ENCODE results near the gene ZNF625.

The ZNF625 gene

DNA sequence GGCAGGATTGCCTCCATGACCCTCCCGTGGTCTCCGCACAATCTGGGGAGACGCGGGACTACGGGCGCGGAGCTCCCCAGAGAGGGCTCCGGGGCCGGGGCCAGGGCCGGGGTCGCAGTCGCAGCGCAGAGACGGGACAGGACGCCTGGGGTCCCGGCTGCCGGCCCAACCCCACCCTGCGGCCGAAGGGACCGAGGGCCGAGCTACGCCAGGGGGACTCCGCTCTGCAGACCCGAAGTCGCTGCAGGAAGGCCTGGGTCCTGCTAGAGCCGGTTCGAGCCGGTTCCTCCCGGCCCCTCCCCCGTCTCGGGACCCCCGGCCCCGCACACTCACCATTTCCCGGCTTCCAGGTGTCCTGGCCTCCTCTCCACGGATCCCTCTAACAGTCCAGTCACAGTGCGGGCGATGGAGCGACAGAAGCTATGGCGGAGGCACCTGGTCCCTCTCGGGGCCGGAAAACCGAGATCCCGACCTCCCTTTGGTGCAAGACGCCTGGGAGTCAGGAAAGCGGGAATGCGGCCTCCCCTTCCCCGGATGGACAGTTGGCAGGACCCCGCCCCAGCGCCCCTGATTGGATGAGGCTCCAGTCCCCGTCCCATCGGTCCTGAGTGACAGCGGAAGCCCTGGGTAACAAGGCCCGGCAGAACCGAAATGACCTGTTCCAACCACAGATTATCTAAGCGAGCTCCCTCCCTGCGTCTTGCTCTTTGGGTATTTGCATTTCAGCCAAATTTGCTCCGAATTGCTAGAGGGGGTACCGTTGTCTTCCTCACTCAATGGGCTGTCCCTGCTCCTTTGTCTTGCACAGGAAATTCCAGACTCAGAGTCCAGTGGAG lies at the start of gene ZNF625:
Gene ZNF625 (minus strand): TSS at position 512 of the 836 bp plus-strand sequence. CDS start 176 bp downstream, at position 336.
- DNase-seq (ENCODE audit: low read depth in 2 of 2), result peak; percentile 49 to 67

GRCh38 chr19:12205296-12205695 lies 48.8 kb upstream of the ZNF625 start:
- DNase-seq (ENCODE audit: low read depth in 2 of 2), result no peak

DNA sequence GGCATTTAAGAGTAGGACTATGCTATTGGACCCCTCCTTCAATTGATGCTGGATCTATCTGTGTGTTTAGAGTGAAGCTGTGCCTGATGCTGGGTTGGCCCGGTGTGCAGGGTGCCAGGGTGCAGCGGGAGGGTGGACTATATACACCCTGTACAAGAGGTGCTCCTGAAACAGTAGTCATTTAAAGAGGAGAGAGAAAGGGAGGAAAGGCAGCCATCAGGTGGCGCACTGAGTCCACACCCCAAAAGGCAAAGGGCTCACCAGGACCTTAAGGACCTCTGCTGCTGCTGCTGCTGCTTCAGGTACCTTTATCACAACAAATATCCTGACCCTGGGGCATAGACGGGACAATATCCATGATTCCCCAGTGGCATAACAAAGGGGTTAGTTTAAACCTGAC lies 45.7 kb upstream of the ZNF625 start:
- no peak for DNase-seq (ENCODE audit: low read depth in 2 of 2)

- DNase-seq (ENCODE audit: low read depth in 2 of 2), result no peak
Measured at GRCh38 chr19:12199757-12200419, 43.4 kb upstream of the ZNF625 start.

DNA sequence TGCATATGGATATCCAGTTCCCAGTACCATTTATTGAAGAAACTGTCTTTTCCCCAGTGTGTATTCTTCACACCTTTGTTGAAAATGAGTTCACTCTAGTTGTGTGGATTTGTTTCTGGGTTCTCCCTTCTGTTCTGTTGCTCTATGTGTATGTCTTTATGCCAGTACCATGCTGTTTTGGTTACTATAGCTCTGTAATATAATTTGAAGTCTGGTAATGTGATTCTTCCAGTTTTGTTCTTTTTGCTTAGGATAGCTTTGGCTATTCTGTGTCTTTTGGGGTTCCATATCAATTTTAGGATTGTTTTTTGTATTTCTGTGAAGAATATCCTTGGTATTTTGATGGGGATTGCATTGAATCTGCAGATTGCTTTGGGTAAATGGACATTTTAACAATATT lies 41.6 kb upstream of the ZNF625 start:
- DNase-seq (ENCODE audit: low read depth in 2 of 2), result no peak

DNA sequence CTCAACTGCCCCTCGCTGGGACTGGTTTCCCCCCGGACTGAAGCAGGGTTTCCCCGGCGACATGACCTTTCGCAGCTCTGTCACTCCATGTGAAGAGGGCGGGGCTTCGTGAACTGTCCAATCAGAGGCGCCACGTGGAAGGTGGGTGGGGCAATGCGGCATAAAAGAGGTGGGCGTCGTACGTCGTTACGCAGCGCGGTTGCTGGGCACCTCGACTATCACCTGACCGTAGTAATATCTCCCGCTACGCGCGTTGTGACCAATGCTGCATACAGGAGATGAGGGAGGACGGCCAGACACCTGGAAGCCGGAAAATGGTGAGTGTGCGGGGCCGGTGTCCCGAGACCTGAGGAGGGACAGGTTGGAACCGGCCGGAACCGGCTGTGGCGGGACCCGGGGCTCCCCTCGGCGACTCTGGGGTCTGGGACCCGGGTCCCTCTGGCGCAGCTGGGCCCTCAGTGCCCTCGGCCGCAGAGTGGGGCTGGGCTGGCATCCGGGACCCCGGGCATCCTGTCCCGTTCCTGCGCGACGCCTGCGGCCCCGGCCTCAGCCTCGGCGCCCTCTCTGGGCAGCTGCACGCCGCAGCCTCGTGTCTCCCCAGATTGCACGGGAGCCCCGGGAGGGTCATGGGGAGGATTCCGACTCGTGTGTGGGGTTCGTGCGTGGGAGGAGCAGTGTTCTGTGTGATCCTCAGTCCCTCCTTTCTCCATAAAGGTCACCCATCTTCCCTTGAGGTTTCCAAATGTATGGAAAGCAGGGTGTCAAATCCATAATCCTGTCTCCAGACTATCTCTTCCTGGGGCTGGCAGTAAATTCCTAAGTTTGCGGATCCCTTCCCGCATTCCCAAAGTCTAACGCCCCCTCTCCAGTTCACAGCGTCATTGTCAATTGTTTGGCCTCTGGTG lies 38.5 kb upstream of the ZNF625 start:
- DNase-seq (ENCODE audit: low read depth in 2 of 2), result peak; percentile 19 to 22

GRCh38 chr19:12187625-12188024 lies 31.1 kb upstream of the ZNF625 start:
- no peak for DNase-seq (ENCODE audit: low read depth in 2 of 2)

- DNase-seq (ENCODE audit: low read depth in 2 of 2), result no peak
Measured at GRCh38 chr19:12180377-12180776, 23.8 kb upstream of the ZNF625 start.

GRCh38 chr19:12166626-12167025 lies 10.1 kb upstream of the ZNF625 start:
- no peak for DNase-seq (ENCODE audit: low read depth in 2 of 2)

DNA sequence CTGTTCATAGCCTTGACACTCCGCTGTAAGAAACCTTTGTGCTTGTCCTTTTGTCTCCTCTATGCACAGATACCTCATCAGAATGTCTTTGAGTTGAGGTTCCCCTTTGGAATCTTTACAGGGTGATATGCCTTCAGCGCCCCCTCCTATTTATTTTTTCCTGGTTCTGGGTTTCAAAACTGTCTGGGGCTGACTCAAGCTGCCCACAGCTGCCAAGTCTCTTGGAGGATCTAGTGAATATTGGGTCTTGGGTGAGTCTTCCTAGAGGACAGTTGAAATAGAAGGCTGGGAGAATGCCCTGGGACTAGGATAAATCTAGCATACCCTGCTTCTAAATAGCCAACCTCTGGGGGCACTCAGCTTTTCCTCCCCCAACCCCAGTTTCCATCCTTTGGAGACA lies 7.3 kb upstream of the ZNF625 start:
- DNase-seq (ENCODE audit: low read depth in 2 of 2), result no peak

- DNase-seq (ENCODE audit: low read depth in 2 of 2), result peak; percentile 85 to 87
Measured at GRCh38 chr19:12162882-12163806, 6.6 kb upstream of the ZNF625 start, which contains the start of gene ZNF136. Gene ZNF136, plus strand, starts transcription at chr19:12163096. Its CDS starts 108 bp downstream, at chr19:12163204.

- DNase-seq (ENCODE audit: low read depth in 2 of 2), result no peak
Measured at GRCh38 chr19:12162513-12162881, 6.0 kb upstream of the ZNF625 start.

- DNase-seq (ENCODE audit: low read depth in 2 of 2), result no peak
Measured at GRCh38 chr19:12159773-12160414, 3.4 kb upstream of the ZNF625 start.

DNA sequence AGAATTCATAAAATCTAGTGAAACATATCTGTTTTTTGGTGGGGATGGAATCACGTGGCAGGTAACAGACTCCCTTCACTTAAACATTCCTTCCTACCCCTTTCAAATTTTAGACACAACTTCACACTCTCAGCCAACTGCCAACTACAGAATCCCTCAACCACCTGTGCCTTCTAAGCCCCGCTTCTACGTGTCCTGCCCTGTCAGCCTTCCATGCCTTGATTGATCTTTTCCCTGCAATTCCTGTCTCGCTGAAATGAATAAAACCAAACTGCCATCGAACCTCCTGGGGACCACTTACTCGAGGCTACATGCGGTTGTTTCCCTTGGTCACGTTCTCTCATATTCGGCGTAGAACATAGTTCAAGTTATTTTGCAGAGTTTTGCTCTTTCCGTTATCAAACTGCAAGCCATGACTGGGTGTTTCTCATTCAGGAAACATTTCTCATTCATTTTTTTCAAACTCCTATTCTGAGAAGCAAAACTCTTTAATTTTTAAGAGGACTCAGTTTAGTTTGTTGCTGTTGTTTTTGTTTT lies 1.1 kb downstream of the ZNF625 start:
- DNase-seq (ENCODE audit: low read depth in 2 of 2), result no peak

- no peak for DNase-seq (ENCODE audit: low read depth in 2 of 2)
Measured at GRCh38 chr19:12145348-12145747, 11.2 kb downstream of the ZNF625 start.

GRCh38 chr19:12141405-12141736 lies 15.2 kb downstream of the ZNF625 start:
- DNase-seq (ENCODE audit: low read depth in 2 of 2), result no peak

GRCh38 chr19:12140545-12141404 lies 15.8 kb downstream of the ZNF625 start:
- DNase-seq (ENCODE audit: low read depth in 2 of 2), result peak; percentile 61 to 62

DNA sequence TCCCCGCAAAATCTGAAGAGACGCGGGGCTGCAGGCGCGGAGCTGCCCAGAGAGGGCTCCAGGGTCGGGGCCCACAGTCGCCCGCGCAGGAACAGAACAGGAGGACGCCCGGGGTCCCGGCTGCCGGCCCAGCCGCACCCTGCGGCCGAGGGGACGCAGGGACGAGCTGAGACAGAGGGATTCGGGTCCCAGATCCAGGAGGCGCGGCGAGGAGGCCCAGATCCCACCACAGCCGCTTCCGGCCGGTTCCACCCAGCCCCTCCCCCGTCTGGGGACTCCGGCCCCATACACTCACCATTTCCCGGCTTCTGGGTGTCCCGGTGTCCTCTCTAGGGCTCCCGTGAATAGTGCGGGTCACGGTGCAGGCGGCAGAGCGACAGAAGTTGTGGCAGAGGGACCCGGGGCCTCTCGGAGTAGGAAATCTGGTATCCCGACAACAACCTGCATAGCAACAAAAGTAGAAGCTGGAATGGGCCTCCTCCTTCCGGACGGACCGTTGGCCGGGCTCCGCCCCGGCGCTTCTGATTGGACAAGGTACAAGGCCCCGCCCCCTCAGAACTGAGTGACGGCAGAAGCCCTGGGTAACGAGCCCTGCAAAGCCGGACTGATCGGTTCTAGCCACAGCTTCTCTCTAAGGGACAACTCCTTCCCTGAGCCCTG lies 16.5 kb downstream of the ZNF625 start, which contains the start of gene ZNF20:
Gene ZNF20 (minus strand): TSS at position 466 of the 660 bp plus-strand sequence. CDS start 168 bp downstream, at position 298.
- DNase-seq (ENCODE audit: low read depth in 2 of 2), result peak; percentile 75 to 81

DNA sequence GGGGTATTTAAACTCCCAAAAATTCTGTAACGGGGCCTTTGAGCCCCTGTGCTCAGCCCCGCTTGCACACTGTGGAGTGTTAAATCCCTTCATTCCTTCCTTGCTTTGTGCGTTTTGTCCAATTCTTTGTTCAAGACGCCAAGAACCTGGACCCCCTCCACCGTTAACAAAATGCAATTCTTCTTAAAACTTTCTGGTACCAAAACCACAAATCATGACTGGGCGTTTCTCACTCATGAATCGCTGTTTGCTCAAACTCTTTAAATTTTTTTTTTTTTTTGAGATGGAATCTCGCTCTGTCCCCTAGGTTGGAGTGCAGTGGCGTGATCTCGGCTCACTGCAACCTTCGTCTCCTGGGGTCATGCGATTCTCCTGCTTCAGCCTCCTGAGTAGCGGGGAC lies 17.3 kb downstream of the ZNF625 start:
- DNase-seq (ENCODE audit: low read depth in 2 of 2), result no peak

All from fibroblast of skin of left quadriceps (primary cell).